ENCODE results near the gene DBX1. TPM values are rescaled to one million over a fixed set of nuclear protein-coding genes. Genes with fewer than 3 reads are reported as not detected.
A peak's percentile ranks its signal among the peaks of the same experiment; 100 is the strongest.

Gene DBX1
- polyA plus RNA-seq, 2 of the 4 experiments (the other 2 are of a cell fraction) = not detected

DNA sequence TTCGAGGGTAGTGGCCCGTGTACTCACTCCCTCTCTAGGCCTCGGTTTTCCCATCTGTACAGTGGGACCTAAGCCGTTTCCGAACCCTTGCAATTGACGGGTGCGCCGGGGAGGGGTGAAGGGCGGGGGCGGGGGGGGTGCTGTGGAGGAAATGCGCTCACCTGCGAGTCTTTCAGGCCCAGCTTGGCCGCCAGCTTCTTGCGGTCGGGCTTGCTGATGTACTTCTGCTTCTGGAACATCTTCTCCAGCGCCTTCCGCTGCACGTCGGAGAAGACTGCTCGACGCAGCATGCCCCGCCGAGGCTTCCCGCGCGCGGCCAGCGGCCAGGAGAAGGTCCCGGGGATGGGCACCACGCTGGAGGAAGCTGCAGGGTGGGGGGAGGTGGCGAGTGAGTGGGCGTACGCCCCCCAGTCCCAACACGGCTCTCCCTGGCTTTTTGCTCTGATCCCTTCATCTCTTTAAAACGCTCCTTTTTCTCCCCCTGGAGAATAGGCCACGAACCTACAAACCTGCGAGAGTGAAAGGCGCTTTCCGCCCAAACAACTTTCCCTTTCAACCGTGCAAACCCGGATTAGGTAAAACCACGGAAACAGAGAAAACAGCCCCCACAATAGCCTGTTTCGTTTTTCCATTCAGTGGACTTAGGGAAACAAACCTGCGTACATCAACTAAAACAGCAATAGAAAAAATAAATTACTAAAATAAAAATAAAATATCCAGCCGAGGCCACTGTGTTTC is 3.2 kb downstream of the DBX1 start:
- peak overlapping the region; percentile 36; the same call in 2 of the 3 replicates for H3K4me3 ChIP-seq
- FAIRE-seq (no peak), ATAC-seq (no peak), DNase-seq (ENCODE audit: low read depth in 1 of 2, low spot score in 1 of 2) (no peak)
- no peak overlapping the region for H3K27ac ChIP-seq
- POLR2A ChIA-PET = no interaction called here
- WGBS (ENCODE audit: missing lambda C conversion rate) = 26% methylated on average over 35 of the region's 45 CpGs
- no peaks in the 10 kb centered on the region for H3K9me3 ChIP-seq
- peak overlapping the region; percentile 56 for H3K4me2 ChIP-seq
- CTCF ChIA-PET = interaction anchor here (1.4 kb wide), 1 partner anchor 24 kb away, joined by 3 read pairs; no protein-coding TSS in a partner anchor
- H3K4me1 ChIP-seq = peaks cover 5% of the 10 kb centered on the region; the same call in 2 of the 3 replicates
- TF ChIP-seq POLR2AphosphoS2 (conservative IDR thresholded peaks at IDR 0.05; ENCODE audit: low read length) (no peak), ZNF302 (CRISPR knock-in tag; IDR thresholded peaks at IDR 0.05) (no peak), ZSCAN20 (CRISPR knock-in tag; IDR thresholded peaks at IDR 0.05) (no peak), POLR2A (IDR thresholded peaks at IDR 0.05; ENCODE audit: low read length) (no peak), ESRRA (IDR thresholded peaks at IDR 0.05; ENCODE audit: borderline replicate concordance, low read length) (no peak), FOSB (CRISPR knock-in tag; IDR thresholded peaks at IDR 0.05) (no peak), RCOR1 (IDR thresholded peaks at IDR 0.05; ENCODE audit: low read depth, low read length) (no peak), MAZ (IDR thresholded peaks at IDR 0.05; ENCODE audit: borderline replicate concordance, low read depth, low read length) (no peak), BHLHE40 (IDR thresholded peaks at IDR 0.05; ENCODE audit: low read depth, low read length) (no peak), SREBF2 (IDR thresholded peaks at IDR 0.05) (no peak), SMC3 (IDR thresholded peaks at IDR 0.05) (no peak), CEBPB (IDR thresholded peaks at IDR 0.05) (no peak), TFCP2L1 (CRISPR knock-in tag; IDR thresholded peaks at IDR 0.05) (no peak), MAFK (IDR thresholded peaks at IDR 0.05; ENCODE audit: partially characterized antibody) (no peak), KDM5A (IDR thresholded peaks at IDR 0.05) (no peak)
- TF ChIP-seq, protein P1, sequence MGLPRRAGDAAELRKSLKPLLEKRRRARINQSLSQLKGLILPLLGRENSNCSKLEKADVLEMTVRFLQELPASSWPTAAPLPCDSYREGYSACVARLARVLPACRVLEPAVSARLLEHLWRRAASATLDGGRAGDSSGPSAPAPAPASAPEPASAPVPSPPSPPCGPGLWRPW (IDR thresholded peaks at IDR 0.05) = no peak
- TF ChIP-seq, protein P2, sequence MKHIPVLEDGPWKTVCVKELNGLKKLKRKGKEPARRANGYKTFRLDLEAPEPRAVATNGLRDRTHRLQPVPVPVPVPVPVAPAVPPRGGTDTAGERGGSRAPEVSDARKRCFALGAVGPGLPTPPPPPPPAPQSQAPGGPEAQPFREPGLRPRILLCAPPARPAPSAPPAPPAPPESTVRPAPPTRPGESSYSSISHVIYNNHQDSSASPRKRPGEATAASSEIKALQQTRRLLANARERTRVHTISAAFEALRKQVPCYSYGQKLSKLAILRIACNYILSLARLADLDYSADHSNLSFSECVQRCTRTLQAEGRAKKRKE (CRISPR knock-in tag; IDR thresholded peaks at IDR 0.05; ENCODE audit: low read depth) = no peak
- TF ChIP-seq, protein P3, sequence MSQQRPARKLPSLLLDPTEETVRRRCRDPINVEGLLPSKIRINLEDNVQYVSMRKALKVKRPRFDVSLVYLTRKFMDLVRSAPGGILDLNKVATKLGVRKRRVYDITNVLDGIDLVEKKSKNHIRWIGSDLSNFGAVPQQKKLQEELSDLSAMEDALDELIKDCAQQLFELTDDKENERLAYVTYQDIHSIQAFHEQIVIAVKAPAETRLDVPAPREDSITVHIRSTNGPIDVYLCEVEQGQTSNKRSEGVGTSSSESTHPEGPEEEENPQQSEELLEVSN (IDR thresholded peaks at IDR 0.05; ENCODE audit: borderline replicate concordance, low read depth) = no peak
- TF ChIP-seq, protein P4, sequence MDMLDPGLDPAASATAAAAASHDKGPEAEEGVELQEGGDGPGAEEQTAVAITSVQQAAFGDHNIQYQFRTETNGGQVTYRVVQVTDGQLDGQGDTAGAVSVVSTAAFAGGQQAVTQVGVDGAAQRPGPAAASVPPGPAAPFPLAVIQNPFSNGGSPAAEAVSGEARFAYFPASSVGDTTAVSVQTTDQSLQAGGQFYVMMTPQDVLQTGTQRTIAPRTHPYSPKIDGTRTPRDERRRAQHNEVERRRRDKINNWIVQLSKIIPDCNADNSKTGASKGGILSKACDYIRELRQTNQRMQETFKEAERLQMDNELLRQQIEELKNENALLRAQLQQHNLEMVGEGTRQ (IDR thresholded peaks at IDR 0.05) = no peak

DNA sequence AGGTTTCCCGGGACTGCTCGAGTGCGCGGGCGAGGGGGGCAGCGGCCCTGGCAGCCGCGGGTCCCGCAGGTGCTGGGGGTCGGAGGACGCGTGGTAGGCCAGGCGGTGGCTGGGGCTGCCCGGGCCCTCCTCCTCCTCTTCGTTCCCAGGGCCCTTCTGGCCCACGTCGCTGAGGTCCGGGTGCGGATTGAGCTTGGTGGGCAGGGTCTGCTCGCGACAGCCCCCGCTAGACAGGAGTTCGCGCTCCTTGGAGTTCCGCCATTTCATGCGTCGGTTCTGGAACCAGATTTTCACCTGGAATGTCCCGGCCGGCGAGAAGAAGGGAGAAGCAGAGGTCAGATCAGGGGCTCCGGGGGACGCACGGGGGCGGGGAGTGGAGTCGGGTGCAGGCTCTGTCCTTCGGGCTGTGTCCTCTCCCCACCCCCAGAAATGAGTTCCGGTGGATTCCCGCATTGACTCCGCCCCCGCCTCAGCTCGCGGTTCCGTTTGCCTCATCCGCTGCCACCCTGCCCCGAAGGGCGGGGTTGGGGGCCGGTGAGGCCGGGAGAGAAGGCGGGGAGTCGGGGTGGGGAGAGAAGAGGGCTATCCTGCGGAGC is 3.9 kb downstream of the DBX1 start:
- POLR2A ChIA-PET = no interaction called here

More for the DNA sequence above, 3.9 kb downstream of the DBX1 start:
- Histone ChIP-seq H3K4me1 (peaks cover 5% of the 10 kb centered on the region; the same call in 2 of the 3 replicates), H3K9me3 (no peaks in the 10 kb centered on the region), H3K4me2 (peak overlapping the region; percentile 56), H3K27ac (no peak overlapping the region), H3K4me3 (peak overlapping the region; percentile 36; the same call in 2 of the 3 replicates)
- 56% methylated on average over 27 of the region's 51 CpGs for WGBS (ENCODE audit: missing lambda C conversion rate)
- TF ChIP-seq, protein P5, sequence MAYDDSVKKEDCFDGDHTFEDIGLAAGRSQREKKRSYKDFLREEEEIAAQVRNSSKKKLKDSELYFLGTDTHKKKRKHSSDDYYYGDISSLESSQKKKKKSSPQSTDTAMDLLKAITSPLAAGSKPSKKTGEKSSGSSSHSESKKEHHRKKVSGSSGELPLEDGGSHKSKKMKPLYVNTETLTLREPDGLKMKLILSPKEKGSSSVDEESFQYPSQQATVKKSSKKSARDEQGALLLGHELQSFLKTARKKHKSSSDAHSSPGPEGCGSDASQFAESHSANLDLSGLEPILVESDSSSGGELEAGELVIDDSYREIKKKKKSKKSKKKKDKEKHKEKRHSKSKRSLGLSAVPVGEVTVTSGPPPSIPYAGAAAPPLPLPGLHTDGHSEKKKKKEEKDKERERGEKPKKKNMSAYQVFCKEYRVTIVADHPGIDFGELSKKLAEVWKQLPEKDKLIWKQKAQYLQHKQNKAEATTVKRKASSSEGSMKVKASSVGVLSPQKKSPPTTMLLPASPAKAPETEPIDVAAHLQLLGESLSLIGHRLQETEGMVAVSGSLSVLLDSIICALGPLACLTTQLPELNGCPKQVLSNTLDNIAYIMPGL (CRISPR knock-in tag; IDR thresholded peaks at IDR 0.05; ENCODE audit: borderline replicate concordance) = no peak
- TF ChIP-seq ESRRA (IDR thresholded peaks at IDR 0.05; ENCODE audit: borderline replicate concordance, low read length) (no peak), TFCP2L1 (CRISPR knock-in tag; IDR thresholded peaks at IDR 0.05) (no peak), EP300 (IDR thresholded peaks at IDR 0.05) (no peak)
- CTCF ChIA-PET = no interaction called here
- FAIRE-seq (no peak), DNase-seq (ENCODE audit: low read depth in 1 of 2, low spot score in 1 of 2) (no peak), ATAC-seq (0 out of 6 replicates have a peak, but pooled peaks of 1 of the 2 experiments have one; percentile 30)
